ENCODE results near the gene RUFY4. TPM values are rescaled to one million over a fixed set of nuclear protein-coding genes. Genes with fewer than 3 reads are reported as not detected.

Gene RUFY4
- polyA plus RNA-seq, 2 of the 4 experiments (the other 2 are of a cell fraction): 0.04 TPM; not detected in 1

DNA sequence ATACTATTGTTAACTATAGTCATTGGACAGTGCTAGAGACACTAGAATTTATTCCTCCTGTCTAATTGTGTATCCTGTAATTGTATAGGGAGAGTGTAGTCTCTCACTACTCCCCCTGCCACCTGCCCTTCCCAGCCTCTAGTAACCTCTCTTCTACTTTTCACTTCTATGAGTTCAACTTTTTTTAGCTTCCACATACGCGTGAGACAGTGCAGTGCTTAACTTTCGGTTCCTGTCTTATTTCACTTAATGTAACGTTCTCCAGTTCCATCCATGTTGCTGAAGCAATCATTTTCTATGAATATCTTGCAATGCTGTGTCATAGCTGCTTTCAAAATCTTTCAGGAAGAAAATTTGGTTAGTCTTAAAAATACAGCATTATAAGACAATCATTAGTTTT is 22.8 kb upstream of the RUFY4 start:
- ATAC-seq: no peak
- ChIA-PET CTCF (interaction anchor here (1.0 to 2.6 kb wide), 5 partner anchors 11 to 261 kb away, joined by 3 to 12 read pairs (median 8); partner anchors contain the start of gene RUFY4), POLR2A (no interaction called here)
- WGBS (ENCODE audit: missing lambda C conversion rate): 72% methylated on average over 4 of the region's 4 CpGs
- DNase-seq (ENCODE audit: low read depth in 1 of 2, low spot score in 1 of 2): no peak
- TF ChIP-seq RNF2 (IDR thresholded peaks at IDR 0.05; ENCODE audit: borderline replicate concordance, low read depth): no peak
- no peak for TF ChIP-seq NFE2L2 (conservative IDR thresholded peaks at IDR 0.05; ENCODE audit: low read length)
- no peak for TF ChIP-seq TP53 (CRISPR knock-in tag; IDR thresholded peaks at IDR 0.05)
- TF ChIP-seq CBX8 (IDR thresholded peaks at IDR 0.05): no peak
- no peak for TF ChIP-seq HOXB13 (CRISPR knock-in tag; IDR thresholded peaks at IDR 0.05; ENCODE audit: low read depth)
- TF ChIP-seq, protein P1, sequence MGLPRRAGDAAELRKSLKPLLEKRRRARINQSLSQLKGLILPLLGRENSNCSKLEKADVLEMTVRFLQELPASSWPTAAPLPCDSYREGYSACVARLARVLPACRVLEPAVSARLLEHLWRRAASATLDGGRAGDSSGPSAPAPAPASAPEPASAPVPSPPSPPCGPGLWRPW (IDR thresholded peaks at IDR 0.05): no peak
- TF ChIP-seq, protein P2, sequence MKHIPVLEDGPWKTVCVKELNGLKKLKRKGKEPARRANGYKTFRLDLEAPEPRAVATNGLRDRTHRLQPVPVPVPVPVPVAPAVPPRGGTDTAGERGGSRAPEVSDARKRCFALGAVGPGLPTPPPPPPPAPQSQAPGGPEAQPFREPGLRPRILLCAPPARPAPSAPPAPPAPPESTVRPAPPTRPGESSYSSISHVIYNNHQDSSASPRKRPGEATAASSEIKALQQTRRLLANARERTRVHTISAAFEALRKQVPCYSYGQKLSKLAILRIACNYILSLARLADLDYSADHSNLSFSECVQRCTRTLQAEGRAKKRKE (CRISPR knock-in tag; IDR thresholded peaks at IDR 0.05; ENCODE audit: low read depth): no peak
- TF ChIP-seq TFCP2L1 (CRISPR knock-in tag; IDR thresholded peaks at IDR 0.05): no peak
- TF ChIP-seq MYC (IDR thresholded peaks at IDR 0.05; ENCODE audit: borderline replicate concordance, low read length): no peak
- no peak for TF ChIP-seq SMC3 (IDR thresholded peaks at IDR 0.05)
- TF ChIP-seq FOSB (CRISPR knock-in tag; IDR thresholded peaks at IDR 0.05): no peak
- TF ChIP-seq CEBPB (IDR thresholded peaks at IDR 0.05): no peak
- TF ChIP-seq KDM5A (IDR thresholded peaks at IDR 0.05): no peak
- no peak for TF ChIP-seq NPAS2 (CRISPR knock-in tag; IDR thresholded peaks at IDR 0.05; ENCODE audit: borderline replicate concordance)
- TF ChIP-seq, protein P3, sequence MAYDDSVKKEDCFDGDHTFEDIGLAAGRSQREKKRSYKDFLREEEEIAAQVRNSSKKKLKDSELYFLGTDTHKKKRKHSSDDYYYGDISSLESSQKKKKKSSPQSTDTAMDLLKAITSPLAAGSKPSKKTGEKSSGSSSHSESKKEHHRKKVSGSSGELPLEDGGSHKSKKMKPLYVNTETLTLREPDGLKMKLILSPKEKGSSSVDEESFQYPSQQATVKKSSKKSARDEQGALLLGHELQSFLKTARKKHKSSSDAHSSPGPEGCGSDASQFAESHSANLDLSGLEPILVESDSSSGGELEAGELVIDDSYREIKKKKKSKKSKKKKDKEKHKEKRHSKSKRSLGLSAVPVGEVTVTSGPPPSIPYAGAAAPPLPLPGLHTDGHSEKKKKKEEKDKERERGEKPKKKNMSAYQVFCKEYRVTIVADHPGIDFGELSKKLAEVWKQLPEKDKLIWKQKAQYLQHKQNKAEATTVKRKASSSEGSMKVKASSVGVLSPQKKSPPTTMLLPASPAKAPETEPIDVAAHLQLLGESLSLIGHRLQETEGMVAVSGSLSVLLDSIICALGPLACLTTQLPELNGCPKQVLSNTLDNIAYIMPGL (CRISPR knock-in tag; IDR thresholded peaks at IDR 0.05; ENCODE audit: borderline replicate concordance): no peak
- TF ChIP-seq EHF (CRISPR knock-in tag; IDR thresholded peaks at IDR 0.05): no peak
- no peak for TF ChIP-seq POLR2AphosphoS2 (conservative IDR thresholded peaks at IDR 0.05; ENCODE audit: low read length)
- TF ChIP-seq MAZ (IDR thresholded peaks at IDR 0.05; ENCODE audit: borderline replicate concordance, low read depth, low read length): no peak
- TF ChIP-seq RAD21 (conservative IDR thresholded peaks at IDR 0.05 in 1 of 2, IDR thresholded peaks at IDR 0.05 in 1 of 2): no peak
- TF ChIP-seq, protein P4, sequence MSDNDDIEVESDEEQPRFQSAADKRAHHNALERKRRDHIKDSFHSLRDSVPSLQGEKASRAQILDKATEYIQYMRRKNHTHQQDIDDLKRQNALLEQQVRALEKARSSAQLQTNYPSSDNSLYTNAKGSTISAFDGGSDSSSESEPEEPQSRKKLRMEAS (IDR thresholded peaks at IDR 0.05): no peak
- no peak overlapping the region for H3K4me3 ChIP-seq
- H3K4me2 ChIP-seq: no peak overlapping the region
- FAIRE-seq: no peak
- H3K27ac ChIP-seq: no peak overlapping the region
- H3K9me3 ChIP-seq: no peaks in the 10 kb centered on the region
- no peaks in the 10 kb centered on the region for H3K4me1 ChIP-seq

DNA sequence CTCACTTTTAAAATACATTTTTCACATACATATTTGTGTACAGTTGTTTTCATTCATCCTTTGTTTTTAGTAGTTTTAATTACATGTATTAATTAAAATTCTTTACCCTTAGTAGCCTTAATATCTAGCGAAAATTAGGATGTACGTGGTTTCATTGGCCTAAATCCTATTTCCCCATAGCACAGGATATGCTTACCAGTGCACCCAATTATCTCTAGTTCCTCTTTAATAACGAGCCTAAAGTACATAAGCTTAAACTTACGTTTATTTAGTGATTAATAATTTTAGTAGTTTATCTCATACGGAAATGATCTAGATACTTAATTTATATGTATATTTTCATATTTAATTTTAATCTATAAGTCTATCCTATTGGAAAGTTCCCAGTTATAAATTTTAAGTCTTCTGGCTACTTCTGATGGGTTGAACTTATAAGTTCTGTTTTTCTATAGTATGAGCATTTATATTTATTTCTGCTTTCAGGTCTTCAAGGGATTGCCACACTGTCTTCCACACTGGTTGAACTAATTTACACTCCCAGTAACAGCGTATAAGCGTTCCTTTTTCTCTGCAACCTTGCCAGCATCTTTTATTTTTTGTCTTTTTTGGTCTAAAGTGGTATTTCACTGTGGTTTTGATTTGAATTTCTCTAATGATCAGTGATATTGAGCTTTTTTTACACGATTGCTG is 21.4 kb upstream of the RUFY4 start:
- H3K27ac ChIP-seq: no peak overlapping the region
- DNase-seq (ENCODE audit: low read depth in 1 of 2, low spot score in 1 of 2) (no peak), ATAC-seq (no peak), FAIRE-seq (no peak)
- no peaks in the 10 kb centered on the region for H3K4me1 ChIP-seq
- ChIA-PET CTCF (interaction anchor here (1.0 to 2.6 kb wide), 2 partner anchors 54 to 262 kb away, joined by 3 to 12 read pairs; no protein-coding TSS in a partner anchor), POLR2A (no interaction called here)
- H3K4me2 ChIP-seq: no peak overlapping the region
- H3K9me3 ChIP-seq: no peaks in the 10 kb centered on the region
- H3K4me3 ChIP-seq: no peak overlapping the region
- 61% methylated on average over 8 of the region's 8 CpGs for WGBS (ENCODE audit: missing lambda C conversion rate)
- TF ChIP-seq, protein P3 (CRISPR knock-in tag; IDR thresholded peaks at IDR 0.05; ENCODE audit: borderline replicate concordance): no peak
- TF ChIP-seq CHD4 (IDR thresholded peaks at IDR 0.05; ENCODE audit: borderline replicate concordance) (no peak), HOXA7 (CRISPR knock-in tag; IDR thresholded peaks at IDR 0.05) (no peak), MAFK (IDR thresholded peaks at IDR 0.05; ENCODE audit: partially characterized antibody) (no peak), SMC3 (IDR thresholded peaks at IDR 0.05) (no peak), RFX5 (IDR thresholded peaks at IDR 0.05) (no peak), POLR2AphosphoS2 (conservative IDR thresholded peaks at IDR 0.05; ENCODE audit: low read length) (no peak), PHF8 (IDR thresholded peaks at IDR 0.05; ENCODE audit: borderline replicate concordance, low read depth) (no peak), POLR2A (IDR thresholded peaks at IDR 0.05; ENCODE audit: low read length) (no peak)
- TF ChIP-seq, protein P5, sequence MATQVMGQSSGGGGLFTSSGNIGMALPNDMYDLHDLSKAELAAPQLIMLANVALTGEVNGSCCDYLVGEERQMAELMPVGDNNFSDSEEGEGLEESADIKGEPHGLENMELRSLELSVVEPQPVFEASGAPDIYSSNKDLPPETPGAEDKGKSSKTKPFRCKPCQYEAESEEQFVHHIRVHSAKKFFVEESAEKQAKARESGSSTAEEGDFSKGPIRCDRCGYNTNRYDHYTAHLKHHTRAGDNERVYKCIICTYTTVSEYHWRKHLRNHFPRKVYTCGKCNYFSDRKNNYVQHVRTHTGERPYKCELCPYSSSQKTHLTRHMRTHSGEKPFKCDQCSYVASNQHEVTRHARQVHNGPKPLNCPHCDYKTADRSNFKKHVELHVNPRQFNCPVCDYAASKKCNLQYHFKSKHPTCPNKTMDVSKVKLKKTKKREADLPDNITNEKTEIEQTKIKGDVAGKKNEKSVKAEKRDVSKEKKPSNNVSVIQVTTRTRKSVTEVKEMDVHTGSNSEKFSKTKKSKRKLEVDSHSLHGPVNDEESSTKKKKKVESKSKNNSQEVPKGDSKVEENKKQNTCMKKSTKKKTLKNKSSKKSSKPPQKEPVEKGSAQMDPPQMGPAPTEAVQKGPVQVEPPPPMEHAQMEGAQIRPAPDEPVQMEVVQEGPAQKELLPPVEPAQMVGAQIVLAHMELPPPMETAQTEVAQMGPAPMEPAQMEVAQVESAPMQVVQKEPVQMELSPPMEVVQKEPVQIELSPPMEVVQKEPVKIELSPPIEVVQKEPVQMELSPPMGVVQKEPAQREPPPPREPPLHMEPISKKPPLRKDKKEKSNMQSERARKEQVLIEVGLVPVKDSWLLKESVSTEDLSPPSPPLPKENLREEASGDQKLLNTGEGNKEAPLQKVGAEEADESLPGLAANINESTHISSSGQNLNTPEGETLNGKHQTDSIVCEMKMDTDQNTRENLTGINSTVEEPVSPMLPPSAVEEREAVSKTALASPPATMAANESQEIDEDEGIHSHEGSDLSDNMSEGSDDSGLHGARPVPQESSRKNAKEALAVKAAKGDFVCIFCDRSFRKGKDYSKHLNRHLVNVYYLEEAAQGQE (IDR thresholded peaks at IDR 0.05): no peak
- TF ChIP-seq, protein P6, sequence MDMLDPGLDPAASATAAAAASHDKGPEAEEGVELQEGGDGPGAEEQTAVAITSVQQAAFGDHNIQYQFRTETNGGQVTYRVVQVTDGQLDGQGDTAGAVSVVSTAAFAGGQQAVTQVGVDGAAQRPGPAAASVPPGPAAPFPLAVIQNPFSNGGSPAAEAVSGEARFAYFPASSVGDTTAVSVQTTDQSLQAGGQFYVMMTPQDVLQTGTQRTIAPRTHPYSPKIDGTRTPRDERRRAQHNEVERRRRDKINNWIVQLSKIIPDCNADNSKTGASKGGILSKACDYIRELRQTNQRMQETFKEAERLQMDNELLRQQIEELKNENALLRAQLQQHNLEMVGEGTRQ (IDR thresholded peaks at IDR 0.05): no peak

Data from A549 (cell line).